ENCODE results near the gene RNU6-8.

Gene RNU6-8

GRCh38 chr14:32202998-32203882, at the start of gene RNU6-8:
Gene RNU6-8 (minus strand): TSS chr14:32203269.
- DNase-seq: peak; percentile 87

GRCh38 chr14:32252030-32252670, 49.1 kb upstream of the RNU6-8 start:
- peak; percentile 33 for DNase-seq

GRCh38 chr14:32251530-32251929, 48.5 kb upstream of the RNU6-8 start:
- DNase-seq: no peak

GRCh38 chr14:32250681-32251080, 47.6 kb upstream of the RNU6-8 start:
- no peak for DNase-seq

- no peak for DNase-seq
Observed at GRCh38 chr14:32249780-32250179, 46.7 kb upstream of the RNU6-8 start.

GRCh38 chr14:32249371-32249770, 46.3 kb upstream of the RNU6-8 start:
- DNase-seq: no peak

GRCh38 chr14:32246751-32247150, 43.7 kb upstream of the RNU6-8 start:
- no peak for DNase-seq

GRCh38 chr14:32244404-32244803, 41.3 kb upstream of the RNU6-8 start:
- no peak for DNase-seq

GRCh38 chr14:32233260-32233659, 30.2 kb upstream of the RNU6-8 start:
- DNase-seq: no peak

- no peak for DNase-seq
Observed at GRCh38 chr14:32232481-32232880, 29.4 kb upstream of the RNU6-8 start.

- DNase-seq: no peak
Observed at GRCh38 chr14:32230695-32231280, 27.7 kb upstream of the RNU6-8 start.

- no peak for DNase-seq
Observed at GRCh38 chr14:32230181-32230580, 27.1 kb upstream of the RNU6-8 start.

- DNase-seq: no peak
Observed at GRCh38 chr14:32226056-32226455, 23.0 kb upstream of the RNU6-8 start.

GRCh38 chr14:32225378-32225920, 22.4 kb upstream of the RNU6-8 start:
- DNase-seq: no peak

- DNase-seq: no peak
Observed at GRCh38 chr14:32224737-32225377, 21.8 kb upstream of the RNU6-8 start.

- DNase-seq: no peak
Observed at GRCh38 chr14:32217301-32217700, 14.2 kb upstream of the RNU6-8 start.

GRCh38 chr14:32212833-32213232, 9.8 kb upstream of the RNU6-8 start:
- DNase-seq: no peak

- DNase-seq: no peak
Observed at GRCh38 chr14:32211068-32211404, 8.0 kb upstream of the RNU6-8 start.

GRCh38 chr14:32209471-32209870, 6.4 kb upstream of the RNU6-8 start:
- no peak for DNase-seq

- DNase-seq: no peak
Observed at GRCh38 chr14:32208490-32208889, 5.4 kb upstream of the RNU6-8 start.

GRCh38 chr14:32206552-32206951, 3.5 kb upstream of the RNU6-8 start:
- no peak for DNase-seq

GRCh38 chr14:32205984-32206383, 2.9 kb upstream of the RNU6-8 start:
- no peak for DNase-seq

- no peak for DNase-seq
Observed at GRCh38 chr14:32205554-32205953, 2.5 kb upstream of the RNU6-8 start.

All from CD4-positive, alpha-beta T cell treated with Interferon gamma for 1 hour (primary cell).